AG09319 (cell line): ENCODE measurements around the gene CAMTA1.

Experiments used
- DNase-seq: peaks from one replicate; pipeline ENCODE4 v3.0.0-alpha.2; 2010; ENCODE audit warnings: low read depth; ENCODE audit errors: extremely low read depth
- TF ChIP-seq, protein P1 (sequence below): IDR thresholded peaks from 2 replicates; pipeline ENCODE4 v1.5.1; 2011; ENCODE audit warnings: low read depth, mild to moderate bottlenecking, inconsistent platforms, low read length, moderate library complexity

CAMTA1 gene

GRCh38 chr1:6898974-6899539 lies 113.8 kb downstream of the CAMTA1 start:
- DNase-seq = peak; percentile 23
- TF ChIP-seq, protein P1, sequence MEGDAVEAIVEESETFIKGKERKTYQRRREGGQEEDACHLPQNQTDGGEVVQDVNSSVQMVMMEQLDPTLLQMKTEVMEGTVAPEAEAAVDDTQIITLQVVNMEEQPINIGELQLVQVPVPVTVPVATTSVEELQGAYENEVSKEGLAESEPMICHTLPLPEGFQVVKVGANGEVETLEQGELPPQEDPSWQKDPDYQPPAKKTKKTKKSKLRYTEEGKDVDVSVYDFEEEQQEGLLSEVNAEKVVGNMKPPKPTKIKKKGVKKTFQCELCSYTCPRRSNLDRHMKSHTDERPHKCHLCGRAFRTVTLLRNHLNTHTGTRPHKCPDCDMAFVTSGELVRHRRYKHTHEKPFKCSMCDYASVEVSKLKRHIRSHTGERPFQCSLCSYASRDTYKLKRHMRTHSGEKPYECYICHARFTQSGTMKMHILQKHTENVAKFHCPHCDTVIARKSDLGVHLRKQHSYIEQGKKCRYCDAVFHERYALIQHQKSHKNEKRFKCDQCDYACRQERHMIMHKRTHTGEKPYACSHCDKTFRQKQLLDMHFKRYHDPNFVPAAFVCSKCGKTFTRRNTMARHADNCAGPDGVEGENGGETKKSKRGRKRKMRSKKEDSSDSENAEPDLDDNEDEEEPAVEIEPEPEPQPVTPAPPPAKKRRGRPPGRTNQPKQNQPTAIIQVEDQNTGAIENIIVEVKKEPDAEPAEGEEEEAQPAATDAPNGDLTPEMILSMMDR = no peak

DNA sequence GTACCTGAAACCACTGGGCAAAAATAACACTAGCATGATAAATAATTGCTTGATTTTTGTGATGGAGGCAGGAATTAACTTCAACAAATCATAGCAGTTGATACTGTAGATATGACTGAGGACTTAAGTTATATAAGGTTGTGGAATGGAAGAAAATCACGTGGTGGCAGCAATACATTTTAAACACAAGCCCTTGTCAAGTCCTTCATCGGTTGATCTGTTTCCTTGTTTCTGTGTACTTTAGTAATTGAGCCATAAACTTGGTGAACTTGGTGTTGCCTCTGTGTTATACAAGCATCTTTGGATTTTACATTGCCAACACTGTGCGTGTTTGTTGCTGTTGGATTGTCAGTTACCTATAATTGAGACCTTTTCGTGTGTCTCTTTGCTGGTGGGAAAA lies 114.4 kb downstream of the CAMTA1 start:
- TF ChIP-seq, protein P1 = no peak
- DNase-seq = no peak

- DNase-seq = no peak
- TF ChIP-seq, protein P1 = no peak
These were observed 116.9 kb downstream of the CAMTA1 start for GRCh38 chr1:6902153-6902552.

DNA sequence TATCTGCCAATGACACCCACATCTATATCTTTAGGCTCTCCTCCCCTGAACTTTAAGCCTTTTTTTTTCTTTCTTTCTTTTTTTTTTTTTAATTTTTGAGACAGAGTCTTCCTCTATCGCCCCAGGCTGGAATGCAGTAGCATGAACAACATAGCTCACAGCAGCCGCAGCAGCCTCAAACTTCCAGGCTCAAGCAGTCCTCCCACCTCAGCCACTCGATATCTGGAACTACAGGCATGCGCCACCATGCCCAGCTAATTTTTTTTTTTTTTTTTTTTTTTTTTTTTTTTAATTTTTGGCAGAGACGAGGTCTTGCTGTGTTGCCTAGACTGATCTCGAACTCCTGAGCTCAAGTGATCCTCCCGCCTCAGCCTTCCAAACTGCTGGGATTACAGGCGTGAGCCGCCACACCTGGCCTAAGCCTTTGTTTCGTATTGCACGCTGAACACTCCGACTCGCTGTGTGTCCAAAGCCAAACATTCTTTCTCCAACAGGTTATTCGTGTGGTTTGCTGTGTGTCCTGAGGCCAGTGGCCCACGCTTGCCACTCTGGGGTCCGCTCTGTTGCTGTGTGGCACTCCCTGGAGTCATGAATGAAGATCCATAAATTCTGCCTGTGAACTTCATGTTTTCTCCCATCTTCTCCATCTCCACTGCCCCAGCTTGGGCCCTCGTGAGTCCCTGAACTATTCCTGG lies 119.4 kb downstream of the CAMTA1 start:
- no peak for DNase-seq
- TF ChIP-seq, protein P1 = no peak

DNA sequence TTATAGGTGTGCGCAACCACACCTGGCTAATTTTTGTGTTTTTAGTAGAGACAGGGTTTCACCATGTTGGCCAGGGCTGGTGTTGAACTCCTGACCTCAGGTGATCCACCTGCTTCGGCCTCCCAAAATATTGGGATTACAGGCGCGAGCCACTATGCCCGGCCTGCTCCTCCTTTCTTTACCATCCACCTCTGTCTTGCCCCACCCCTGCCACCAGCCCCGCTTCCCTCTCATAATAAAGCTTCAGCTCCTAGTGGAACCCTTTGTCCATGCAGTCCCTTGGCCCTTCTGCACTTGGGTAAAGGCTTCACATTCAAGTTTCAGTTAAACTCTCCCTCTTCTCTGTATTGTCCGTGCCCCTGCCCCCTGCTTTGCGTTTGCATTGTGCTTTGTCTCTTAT lies 120.1 kb downstream of the CAMTA1 start:
- TF ChIP-seq, protein P1 = no peak
- DNase-seq = no peak

DNA sequence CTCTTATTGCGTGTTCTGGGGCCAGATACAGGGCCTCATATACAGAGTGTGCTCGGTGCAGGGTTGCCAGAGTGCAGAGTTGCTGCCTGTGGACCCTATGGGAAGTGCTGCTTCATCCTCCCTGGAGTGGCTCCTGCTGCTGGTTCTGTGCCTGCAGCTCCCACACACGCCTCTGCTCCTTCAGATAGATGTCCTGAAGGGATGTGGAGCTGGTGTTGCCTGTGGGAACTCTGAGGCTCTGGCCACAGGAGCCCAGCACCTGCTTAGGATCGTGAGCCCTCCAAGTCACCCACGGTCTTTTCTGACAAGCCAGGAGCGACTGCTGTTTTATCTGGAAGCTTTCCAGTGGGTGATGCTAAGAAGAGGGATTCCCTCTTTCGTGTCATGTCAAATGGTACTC lies 120.5 kb downstream of the CAMTA1 start:
- no peak for DNase-seq
- TF ChIP-seq, protein P1 = no peak

GRCh38 chr1:6906783-6907182 lies 121.5 kb downstream of the CAMTA1 start:
- DNase-seq = no peak
- TF ChIP-seq, protein P1 = no peak
